ENCODE data around the gene ST6GALNAC3.

ST6GALNAC3 gene

GRCh38 chr1:76138217-76138616, 63.7 kb downstream of the ST6GALNAC3 start:
- no peak for TF ChIP-seq CTCF (IDR thresholded peaks at IDR 0.05; ENCODE audit: insufficient read depth, low read length, missing control alignments)
- CTCF ChIA-PET, result no interaction called here
- POLR2A ChIA-PET, result no interaction called here
- no peak for DNase-seq (ENCODE audit: low read depth, low spot score)
- no peak overlapping the region for H3K4me3 ChIP-seq (ENCODE audit: low read depth, low read length)

- no peak for DNase-seq (ENCODE audit: low read depth, low spot score)
- POLR2A ChIA-PET, result no interaction called here
- TF ChIP-seq CTCF (IDR thresholded peaks at IDR 0.05; ENCODE audit: insufficient read depth, low read length, missing control alignments), result no peak
- CTCF ChIA-PET, result interaction anchor here (1.1 kb wide), 1 partner anchor 14 kb away, joined by 3 read pairs; no protein-coding TSS in a partner anchor
- no peak overlapping the region for H3K4me3 ChIP-seq (ENCODE audit: low read depth, low read length)
These were observed 65.7 kb downstream of the ST6GALNAC3 start for GRCh38 chr1:76140227-76140626.

GRCh38 chr1:76141929-76142328, 67.4 kb downstream of the ST6GALNAC3 start:
- ChIA-PET CTCF (interaction anchor here (1.2 kb wide), 1 partner anchor 12 kb away, joined by 4 read pairs; no protein-coding TSS in a partner anchor), POLR2A (no interaction called here)
- no peak for TF ChIP-seq CTCF (IDR thresholded peaks at IDR 0.05; ENCODE audit: insufficient read depth, low read length, missing control alignments)
- DNase-seq (ENCODE audit: low read depth, low spot score), result no peak
- H3K4me3 ChIP-seq (ENCODE audit: low read depth, low read length), result no peak overlapping the region

- TF ChIP-seq CTCF (IDR thresholded peaks at IDR 0.05; ENCODE audit: insufficient read depth, low read length, missing control alignments), result no peak
- CTCF ChIA-PET, result interaction anchor here (1.2 kb wide), 1 partner anchor 11 kb away, joined by 4 read pairs; no protein-coding TSS in a partner anchor
- no peak for DNase-seq (ENCODE audit: low read depth, low spot score)
- POLR2A ChIA-PET, result no interaction called here
- H3K4me3 ChIP-seq (ENCODE audit: low read depth, low read length), result no peak overlapping the region
These were observed 68.4 kb downstream of the ST6GALNAC3 start for GRCh38 chr1:76142771-76143540.

GRCh38 chr1:76144247-76144646, 69.7 kb downstream of the ST6GALNAC3 start:
- no peak for DNase-seq (ENCODE audit: low read depth, low spot score)
- CTCF ChIA-PET, result interaction anchor here (1.3 kb wide), 1 partner anchor 10 kb away, joined by 12 read pairs; no protein-coding TSS in a partner anchor
- POLR2A ChIA-PET, result no interaction called here
- no peak for TF ChIP-seq CTCF (IDR thresholded peaks at IDR 0.05; ENCODE audit: insufficient read depth, low read length, missing control alignments)
- H3K4me3 ChIP-seq (ENCODE audit: low read depth, low read length), result no peak overlapping the region

- no peak for TF ChIP-seq CTCF (IDR thresholded peaks at IDR 0.05; ENCODE audit: insufficient read depth, low read length, missing control alignments)
- no peak for DNase-seq (ENCODE audit: low read depth, low spot score)
- POLR2A ChIA-PET, result no interaction called here
- no peak overlapping the region for H3K4me3 ChIP-seq (ENCODE audit: low read depth, low read length)
- CTCF ChIA-PET, result interaction anchor here (1.3 kb wide), 1 partner anchor 9 kb away, joined by 12 read pairs; no protein-coding TSS in a partner anchor
These were observed 70.8 kb downstream of the ST6GALNAC3 start for GRCh38 chr1:76145332-76145731.

Data from AG04449 (cell line).